PC-9 (cell line): Measurements from ENCODE around the gene SETD1B. TPM values are rescaled to one million over a fixed set of nuclear protein-coding genes. Genes with fewer than 3 reads are reported as not detected.
"Not testable (repeated sequence)": the region's sequence is repeated elsewhere in the genome, so short reads cannot be mapped to it uniquely, and the experiment has no call there.

Source experiments
- Bru-seq: library from RNA; stranded (reverse); fragments of 400-500 nt; gene quantifications from one replicate; lab custom pipeline; 2021; lab: Mats Ljungman, UMichigan
- BruChase-seq, 2 experiments: library from RNA; stranded (reverse); fragments of 400-500 nt; gene quantifications; one replicate each; lab custom pipeline; 2021; lab: Mats Ljungman, UMichigan
- BruUV-seq: library from RNA; stranded (reverse); fragments of 400-500 nt; replicated peaks from 2 replicates; lab custom pipeline; 2021; lab: Mats Ljungman, UMichigan
- CTCF ChIA-PET: fragments of 300-600 bp; sonication (Branson Sonifier 250); formaldehyde crosslinking; loops from one replicate; lab custom pipeline; 2022; ENCODE audit warnings: antibody characterized with exemption; lab: Charles Lee
- POLR2A ChIA-PET: fragments of 300-600 bp; sonication (Branson Sonifier 250); formaldehyde crosslinking; loops from one replicate; lab custom pipeline; 2022; ENCODE audit warnings: antibody characterized with exemption; ENCODE audit not compliant: unreplicated experiment; lab: Charles Lee
- DNase-seq, 2 experiments: peaks; one replicate each; pipeline versions ENCODE4 v3.0.0 to v3.0.0-alpha.2; 2015 to 2022; ENCODE audit warnings: mixed read lengths in 1 of 2
- H2AFZ ChIP-seq: fragments of 200-600 bp; sonication (generic); 2 replicates; pipeline ENCODE4 v1.8.1; 2017; ENCODE audit warnings: antibody characterized with exemption
- H3F3A ChIP-seq: fragments of 200-600 bp; sonication (generic); 2 replicates; pipeline ENCODE4 v1.8.1; 2017; ENCODE audit warnings: antibody characterized with exemption, mild to moderate bottlenecking, low read depth; ENCODE audit not compliant: insufficient read depth
- H3K27ac ChIP-seq: fragments of 200-600 bp; sonication (generic); 2 replicates; pipeline ENCODE4 v1.6.1; 2016; ENCODE audit warnings: mixed run types
- H3K27me3 ChIP-seq: fragments of 200-600 bp; sonication (generic); 2 replicates; pipeline ENCODE4 v1.6.1; 2016; ENCODE audit warnings: low read depth, mixed run types; ENCODE audit not compliant: insufficient read depth
- H3K36me3 ChIP-seq: fragments of 200-600 bp; sonication (generic); 2 replicates; pipeline ENCODE4 v1.6.1; 2016; ENCODE audit warnings: low read depth, mixed run types
- H3K4me1 ChIP-seq: fragments of 200-600 bp; sonication (generic); replicated peaks from 2 replicates; pipeline ENCODE4 v1.6.1; 2016; ENCODE audit warnings: mixed run types; ENCODE audit not compliant: insufficient read depth
- H3K4me2 ChIP-seq: fragments of 200-600 bp; sonication (generic); 2 replicates; pipeline ENCODE4 v1.6.1; 2017; ENCODE audit warnings: mixed run types
- H3K4me3 ChIP-seq: fragments of 200-600 bp; sonication (generic); 2 replicates; pipeline ENCODE4 v1.6.1; 2016; ENCODE audit warnings: mixed run types
- H3K79me2 ChIP-seq: fragments of 200-600 bp; sonication (generic); 2 replicates; pipeline ENCODE4 v1.6.1; 2017; ENCODE audit warnings: low read depth, mixed run types
- H3K9me2 ChIP-seq: fragments of 200-600 bp; sonication (generic); 2 replicates; pipeline ENCODE4 v1.8.1; 2017; ENCODE audit warnings: mild to moderate bottlenecking; ENCODE audit not compliant: insufficient read depth
- H3K9me3 ChIP-seq: fragments of 200-600 bp; sonication (generic); 2 replicates; pipeline ENCODE4 v1.8.1; 2016; ENCODE audit warnings: low read depth; ENCODE audit not compliant: insufficient read depth
- H4K20me1 ChIP-seq: fragments of 200-600 bp; sonication (generic); 2 replicates; pipeline ENCODE4 v1.8.1; 2017; ENCODE audit not compliant: insufficient read depth
- CTCF ChIP-seq: fragments of 200-600 bp; sonication (generic); conservative IDR thresholded peaks from 2 replicates; pipeline ENCODE4 v1.6.1; 2017; ENCODE audit warnings: mixed run types, antibody characterized with exemption, mild to moderate bottlenecking, moderate library complexity
- EZH2 ChIP-seq: fragments of 200-600 bp; sonication (generic); IDR thresholded peaks from 2 replicates; pipeline ENCODE4 v1.8.0; 2017; ENCODE audit warnings: antibody characterized with exemption, low read depth
- intact Hi-C: fragments of 100-400 bp; cut with micrococcal nuclease; formaldehyde crosslinking; loops from one replicate; pipeline ENCODE4 v1.10.0; 2022; ENCODE audit not compliant: unreplicated experiment
- long read RNA-seq: library from polyadenylated mRNA; stranded (forward); transcript quantifications from one replicate; pipeline ENCODE4 v2.0.0, GENCODE V29; 2022
- total RNA-seq: library from RNA; stranded (reverse); gene quantifications from 2 replicates; pipeline ENCODE4 v1.2.3, GENCODE V29; 2021

SETD1B gene
- total RNA-seq (16.4 and 22.6 TPM in 2 replicates), Bru-seq, nascent RNA (percentile 63 among the genes with signal in this experiment), BruChase-seq, experiment 1, labeled RNA remaining after a 2-hour chase (percentile 74 among the genes with signal in this experiment), BruChase-seq, experiment 2, labeled RNA remaining after a 6-hour chase (percentile 83 among the genes with signal in this experiment)
- long read RNA-seq, partial matches to known transcripts, result 1 of 12 reads
- long read RNA-seq, other reads (novel, unspliced or antisense), result 11 of 12 reads

DNA sequence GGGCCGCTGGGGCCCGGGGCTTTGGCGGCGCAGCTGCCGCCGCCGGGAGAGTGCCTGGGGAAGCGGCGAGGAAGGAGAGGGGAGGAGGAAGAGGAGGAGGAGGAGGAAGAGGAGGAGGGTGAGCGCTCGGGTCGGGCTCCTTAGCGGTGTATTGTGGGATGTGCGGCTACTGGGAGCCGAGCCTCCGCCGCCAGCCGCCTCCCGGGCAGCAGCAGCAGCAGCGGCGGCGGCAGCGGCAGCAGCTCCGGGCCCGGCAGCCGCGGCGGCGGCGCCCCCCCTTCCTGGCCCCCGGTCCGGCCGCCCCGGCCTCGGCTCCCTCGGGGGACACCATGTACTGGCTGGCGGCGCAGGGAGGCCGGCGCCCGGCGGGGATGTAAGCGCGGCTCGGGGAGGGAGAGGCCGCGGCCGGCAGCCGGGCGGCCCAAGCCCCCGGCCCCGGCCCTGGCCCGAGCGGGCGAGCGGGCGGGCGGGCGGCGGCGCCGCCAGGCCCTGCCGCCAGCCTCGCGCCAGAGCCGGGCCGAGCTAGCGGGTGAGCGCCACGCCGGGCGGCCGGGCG is at the start of gene SETD1B:
SETD1B (plus strand) TSS at position 149 of the 556 bp plus-strand sequence. CDS start 729 bp downstream, outside the sequence.
- no peak for DNase-seq
- ChIA-PET CTCF (interaction anchor here (0.6 kb wide), 1 partner anchor 8 kb away, joined by 5 read pairs; no protein-coding TSS in a partner anchor), POLR2A (interaction anchor here (1.3 kb wide), 1 partner anchor 10 kb away, joined by 4 read pairs; the partner anchor contains the start of gene RHOF)
- peak within 1 kb of the TSS; percentile 100 for H3K4me2 ChIP-seq
- no peaks in the 10 kb centered on the region for H3K9me2 ChIP-seq
- H3F3A ChIP-seq, result peaks cover 38% of the 10 kb centered on the region
- peak within 1 kb of the TSS; percentile 68 for H2AFZ ChIP-seq
- peaks cover 22% of the 10 kb centered on the region for H3K4me1 ChIP-seq
- no peaks in the 10 kb centered on the region for H3K36me3 ChIP-seq
- TF ChIP-seq CTCF (no peak), EZH2 (no peak)
- no peaks in the 10 kb centered on the region for H3K9me3 ChIP-seq
- no TSS peak for BruUV-seq
- H3K79me2 ChIP-seq, result peaks cover 59% of the 10 kb centered on the region
- no peaks in the 10 kb centered on the region for H3K27me3 ChIP-seq
- H3K27ac ChIP-seq, result peak within 1 kb of the TSS; percentile 100
- H4K20me1 ChIP-seq, result peaks cover 3% of the 10 kb centered on the region; the same call in 1 of the 2 replicates
- H3K4me3 ChIP-seq, result peak within 1 kb of the TSS; percentile 83
- intact Hi-C loops, result no loop called here

DNA sequence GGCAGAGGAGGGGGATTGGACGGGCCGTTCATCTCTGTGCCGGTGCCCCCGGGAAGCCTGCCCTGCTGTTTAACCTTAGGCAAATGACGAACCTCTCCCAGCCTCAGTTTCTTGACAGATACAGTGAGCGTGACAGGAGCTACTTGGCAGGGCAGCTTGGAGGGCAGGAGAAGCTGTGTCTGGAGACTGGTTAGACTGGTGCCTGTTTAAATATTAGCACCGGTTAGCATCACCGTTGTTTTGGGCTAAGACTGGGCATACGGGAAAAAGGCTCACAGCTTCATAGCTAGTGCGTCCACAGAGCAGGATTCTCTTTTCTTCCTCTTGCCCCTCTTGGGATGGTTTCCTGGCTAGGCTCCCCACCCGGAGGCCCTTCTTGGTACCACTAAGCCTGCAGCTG is 49.0 kb upstream of the SETD1B start:
- DNase-seq, result no peak
- H3F3A ChIP-seq, result no peaks in the 10 kb centered on the region
- H2AFZ ChIP-seq, result no peak overlapping the region
- H3K9me3 ChIP-seq, result no peaks in the 10 kb centered on the region
- ChIA-PET CTCF (no interaction called here), POLR2A (no interaction called here)
- no peaks in the 10 kb centered on the region for H3K4me1 ChIP-seq
- intact Hi-C loops, result no loop called here
- no peaks in the 10 kb centered on the region for H3K36me3 ChIP-seq
- no peaks in the 10 kb centered on the region for H4K20me1 ChIP-seq
- H3K27ac ChIP-seq, result no peak overlapping the region
- TF ChIP-seq CTCF, result no peak
- TF ChIP-seq EZH2, result no peak
- BruUV-seq, result no TSS peak
- no peaks in the 10 kb centered on the region for H3K79me2 ChIP-seq
- H3K9me2 ChIP-seq, result no peaks in the 10 kb centered on the region
- H3K4me2 ChIP-seq, result no peak overlapping the region
- no peak overlapping the region for H3K4me3 ChIP-seq
- H3K27me3 ChIP-seq, result no peaks in the 10 kb centered on the region

DNA sequence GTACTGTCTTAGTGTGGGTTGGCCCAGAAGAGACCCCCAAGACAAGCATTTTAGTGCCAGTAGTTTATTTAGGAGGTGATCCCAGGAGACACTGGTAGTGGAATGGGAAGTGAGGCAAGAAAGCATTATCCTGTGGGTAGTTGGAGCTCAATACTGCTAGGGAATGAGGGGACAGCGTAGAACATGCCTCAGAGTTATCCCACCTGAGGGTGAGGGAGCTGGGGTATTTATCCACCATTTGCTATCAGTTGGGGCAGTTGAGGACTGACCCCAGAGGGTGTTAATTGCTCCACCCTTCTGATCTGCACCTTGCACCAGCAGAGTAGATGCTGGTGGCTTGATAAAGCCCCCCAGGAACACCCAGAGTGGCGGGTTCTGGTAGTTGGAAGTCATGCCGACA is 48.2 kb upstream of the SETD1B start:
- Histone ChIP-seq H4K20me1 (no peaks in the 10 kb centered on the region), H3K9me3 (no peaks in the 10 kb centered on the region), H2AFZ (no peak overlapping the region), H3K36me3 (no peaks in the 10 kb centered on the region), H3K27ac (no peak overlapping the region), H3K4me3 (no peak overlapping the region), H3K4me2 (no peak overlapping the region), H3K27me3 (no peaks in the 10 kb centered on the region), H3K9me2 (no peaks in the 10 kb centered on the region), H3K79me2 (no peaks in the 10 kb centered on the region), H3K4me1 (no peaks in the 10 kb centered on the region), H3F3A (no peaks in the 10 kb centered on the region)
- DNase-seq, result no peak
- CTCF ChIA-PET, result no interaction called here
- TF ChIP-seq EZH2, result no peak
- no peak for TF ChIP-seq CTCF
- BruUV-seq, result no TSS peak
- POLR2A ChIA-PET, result no interaction called here
- intact Hi-C loops, result no loop called here

DNA sequence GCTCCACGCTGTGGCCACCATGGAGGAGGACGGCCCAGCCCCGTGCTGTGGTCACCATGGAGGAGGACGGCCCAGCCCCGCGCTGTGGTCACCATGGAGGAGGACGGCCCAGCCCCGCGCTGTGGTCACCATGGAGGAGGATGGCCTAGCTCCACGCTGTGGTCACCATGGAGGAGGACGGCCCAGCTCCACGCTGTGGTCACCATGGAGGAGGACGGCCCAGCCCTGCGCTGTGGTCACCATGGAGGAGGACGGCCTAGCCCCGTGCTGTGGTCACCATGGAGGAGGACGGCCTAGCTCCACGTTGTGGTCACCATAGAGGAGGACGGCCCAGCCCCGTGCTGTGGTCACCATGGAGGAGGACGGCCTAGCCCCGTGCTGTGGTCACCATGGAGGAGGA is 45.3 kb upstream of the SETD1B start:
- H3K27me3 ChIP-seq, H3K4me2 ChIP-seq, POLR2A ChIA-PET, intact Hi-C loops, H3K79me2 ChIP-seq, DNase-seq, BruUV-seq, H2AFZ ChIP-seq, H3K36me3 ChIP-seq, CTCF ChIA-PET, H3K4me3 ChIP-seq, H3K27ac ChIP-seq, H3K9me2 ChIP-seq, H4K20me1 ChIP-seq, H3K9me3 ChIP-seq, H3F3A ChIP-seq, H3K4me1 ChIP-seq: not testable (repeated sequence)
